NCI-H2029 (cell line): Measurements from ENCODE around the gene APMAP.

Experiments
- DNase-seq: peaks from one replicate; lab custom pipeline; 2025; lab: John Stamatoyannopoulos, UW

APMAP gene, protein sequence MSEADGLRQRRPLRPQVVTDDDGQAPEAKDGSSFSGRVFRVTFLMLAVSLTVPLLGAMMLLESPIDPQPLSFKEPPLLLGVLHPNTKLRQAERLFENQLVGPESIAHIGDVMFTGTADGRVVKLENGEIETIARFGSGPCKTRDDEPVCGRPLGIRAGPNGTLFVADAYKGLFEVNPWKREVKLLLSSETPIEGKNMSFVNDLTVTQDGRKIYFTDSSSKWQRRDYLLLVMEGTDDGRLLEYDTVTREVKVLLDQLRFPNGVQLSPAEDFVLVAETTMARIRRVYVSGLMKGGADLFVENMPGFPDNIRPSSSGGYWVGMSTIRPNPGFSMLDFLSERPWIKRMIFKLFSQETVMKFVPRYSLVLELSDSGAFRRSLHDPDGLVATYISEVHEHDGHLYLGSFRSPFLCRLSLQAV

GRCh38 chr20:24992487-24993205, at the start of gene APMAP:
APMAP (minus strand) TSS chr20:24992751; CDS start chr20:24992688, 63 bp downstream.
- DNase-seq = peak; percentile 95

DNA sequence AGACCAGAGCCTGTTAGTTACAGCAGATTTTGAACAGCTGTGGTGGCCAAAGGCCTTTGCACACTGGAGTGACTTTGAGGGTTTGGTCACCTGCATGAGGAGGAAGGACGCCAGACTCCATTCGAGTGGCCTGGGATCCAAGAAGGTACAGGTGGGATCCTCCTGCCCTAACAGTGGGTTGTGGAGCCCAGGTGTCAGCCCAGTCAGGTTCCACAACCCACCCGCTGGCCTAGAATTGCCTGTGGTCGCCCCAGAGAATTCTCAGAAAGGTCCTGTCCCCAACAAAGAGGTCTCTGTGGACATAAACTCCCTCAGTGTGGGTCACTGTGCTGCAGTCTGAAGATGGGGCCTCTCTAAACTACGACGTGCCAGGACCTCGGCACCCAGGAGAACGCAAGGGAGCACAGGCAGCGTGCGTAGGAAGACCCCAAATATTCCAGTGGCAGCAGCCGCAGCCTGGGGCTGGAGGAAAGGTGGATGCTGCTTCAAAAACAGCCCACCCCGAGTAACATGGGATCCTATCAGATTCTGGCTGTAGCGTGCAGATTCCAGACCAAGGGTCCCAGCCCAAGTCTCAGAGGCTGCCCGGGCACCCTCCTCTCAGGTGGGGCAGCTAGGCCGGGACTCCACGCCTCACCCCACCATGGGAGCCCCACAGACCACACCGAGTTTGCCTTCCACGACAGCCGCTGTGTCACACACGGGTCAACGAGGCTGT, 49.4 kb upstream of the APMAP start:
- no peak for DNase-seq

- DNase-seq = no peak
Observed at GRCh38 chr20:25040438-25040831, 47.9 kb upstream of the APMAP start.

DNA sequence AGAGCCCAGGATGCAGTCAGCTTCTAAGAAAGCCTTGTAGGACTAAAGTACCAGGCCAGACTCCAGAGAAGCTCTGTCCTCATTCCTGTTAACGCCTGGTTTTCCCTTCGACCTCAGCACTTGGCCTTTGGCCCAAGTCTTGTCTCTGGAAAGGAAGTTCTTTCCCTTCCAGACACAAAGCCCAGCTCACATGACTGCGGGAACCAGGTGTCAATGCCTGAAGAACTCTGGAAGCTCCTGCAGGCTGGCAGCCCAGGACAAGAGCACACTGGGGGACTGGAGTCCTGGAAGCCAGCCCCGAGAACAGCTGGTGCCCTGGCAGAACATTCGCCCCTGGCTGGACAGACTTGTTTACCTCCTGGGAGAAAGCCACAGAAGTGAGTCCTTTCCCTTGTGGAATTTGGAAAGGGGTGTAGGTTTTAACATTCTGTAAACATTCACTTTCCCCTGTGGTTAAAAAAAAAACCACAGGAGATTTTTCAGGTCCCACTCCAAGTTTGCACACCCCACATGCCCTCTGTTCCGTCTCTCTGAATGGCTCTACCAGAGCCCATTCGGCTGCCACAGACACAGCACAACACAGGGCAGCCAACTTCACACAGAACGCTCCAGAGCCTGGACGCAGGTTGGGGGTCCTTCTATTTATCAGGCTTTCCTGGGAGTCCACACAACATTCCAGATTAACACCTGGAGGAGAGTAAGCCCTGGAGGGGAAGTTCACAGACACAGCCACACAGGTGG, 47.3 kb upstream of the APMAP start:
- DNase-seq = peak; percentile 86

DNA sequence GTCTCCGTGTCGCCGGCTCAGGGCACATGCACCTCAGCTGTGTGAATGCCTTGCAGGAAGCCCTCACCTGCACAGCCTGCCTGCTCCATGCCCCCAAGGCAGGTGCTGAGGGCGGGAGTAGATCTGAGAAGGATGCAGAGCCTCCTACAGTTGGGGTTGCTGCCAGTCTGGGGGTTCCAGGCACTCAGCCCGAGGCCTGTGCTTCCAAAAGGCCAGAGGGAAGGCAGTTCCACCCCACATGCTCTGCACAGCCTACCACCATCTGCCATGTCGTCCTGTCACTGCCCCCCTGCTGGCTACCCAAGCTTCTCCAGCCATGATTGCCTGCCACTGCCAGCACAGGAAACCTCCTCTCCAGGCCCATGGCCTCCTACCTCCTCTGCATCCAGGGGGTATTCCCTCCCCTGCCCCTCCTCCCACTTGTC, 46.1 kb upstream of the APMAP start:
- no peak for DNase-seq

- DNase-seq = no peak
Observed at GRCh38 chr20:25038103-25038410, 45.5 kb upstream of the APMAP start.

GRCh38 chr20:25037288-25038102, 44.9 kb upstream of the APMAP start:
- DNase-seq = no peak

DNA sequence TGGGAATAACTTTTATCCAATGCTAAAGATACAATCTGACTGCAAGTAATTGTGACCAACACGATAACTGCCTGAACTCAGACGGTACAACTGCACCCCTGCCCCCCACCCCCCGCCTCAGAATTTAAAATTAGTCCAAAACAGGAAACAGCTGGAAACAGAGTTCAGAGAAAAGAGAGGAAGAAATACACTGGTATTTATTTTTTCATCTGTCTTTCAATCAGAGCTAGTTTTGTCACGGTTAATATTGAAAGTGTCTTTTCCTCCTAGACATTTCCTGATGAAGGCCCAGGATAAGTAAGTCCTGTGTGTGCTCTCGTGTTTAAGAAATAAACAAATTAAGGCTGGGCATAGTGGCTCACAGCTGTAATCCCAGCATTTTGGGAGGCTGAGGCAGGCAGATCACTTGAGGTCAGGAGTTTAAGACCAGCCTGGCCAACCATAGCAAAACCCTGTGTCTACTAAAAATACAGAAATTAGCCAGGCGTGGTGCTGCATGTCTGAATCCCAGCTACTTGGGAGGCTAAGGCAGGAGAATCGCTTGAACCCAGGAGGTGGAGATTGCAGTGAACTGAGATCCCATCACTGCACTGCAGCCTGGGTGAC, 43.9 kb upstream of the APMAP start:
- DNase-seq = no peak

- no peak for DNase-seq
Observed at GRCh38 chr20:25035921-25036320, 43.4 kb upstream of the APMAP start.

DNA sequence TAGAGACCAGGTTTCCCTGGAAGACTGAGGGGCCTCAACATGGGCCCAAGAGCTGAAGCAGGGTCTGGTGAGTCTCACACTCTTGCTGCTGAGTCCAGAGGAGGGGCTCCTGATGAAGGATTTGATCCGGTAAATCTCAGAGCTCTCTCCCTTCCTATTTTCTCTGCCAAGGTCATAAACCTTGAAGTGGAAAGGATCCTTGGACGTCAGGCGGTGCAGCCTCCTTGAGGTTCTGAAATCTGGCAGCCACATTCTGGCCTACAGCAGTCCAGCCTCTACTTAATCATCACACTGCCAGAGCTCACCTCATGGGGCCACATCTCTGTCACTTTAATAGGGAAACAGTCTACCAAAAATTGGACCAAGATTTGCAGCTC, 41.4 kb upstream of the APMAP start:
- no peak for DNase-seq

GRCh38 chr20:25033265-25033923, 40.8 kb upstream of the APMAP start:
- peak; percentile 17 for DNase-seq

GRCh38 chr20:25032478-25033264, 40.1 kb upstream of the APMAP start:
- DNase-seq = no peak

- DNase-seq = no peak
Observed at GRCh38 chr20:25032065-25032477, 39.5 kb upstream of the APMAP start.

GRCh38 chr20:25031241-25031640, 38.7 kb upstream of the APMAP start:
- no peak for DNase-seq

GRCh38 chr20:25030649-25031207, 38.2 kb upstream of the APMAP start:
- no peak for DNase-seq

DNA sequence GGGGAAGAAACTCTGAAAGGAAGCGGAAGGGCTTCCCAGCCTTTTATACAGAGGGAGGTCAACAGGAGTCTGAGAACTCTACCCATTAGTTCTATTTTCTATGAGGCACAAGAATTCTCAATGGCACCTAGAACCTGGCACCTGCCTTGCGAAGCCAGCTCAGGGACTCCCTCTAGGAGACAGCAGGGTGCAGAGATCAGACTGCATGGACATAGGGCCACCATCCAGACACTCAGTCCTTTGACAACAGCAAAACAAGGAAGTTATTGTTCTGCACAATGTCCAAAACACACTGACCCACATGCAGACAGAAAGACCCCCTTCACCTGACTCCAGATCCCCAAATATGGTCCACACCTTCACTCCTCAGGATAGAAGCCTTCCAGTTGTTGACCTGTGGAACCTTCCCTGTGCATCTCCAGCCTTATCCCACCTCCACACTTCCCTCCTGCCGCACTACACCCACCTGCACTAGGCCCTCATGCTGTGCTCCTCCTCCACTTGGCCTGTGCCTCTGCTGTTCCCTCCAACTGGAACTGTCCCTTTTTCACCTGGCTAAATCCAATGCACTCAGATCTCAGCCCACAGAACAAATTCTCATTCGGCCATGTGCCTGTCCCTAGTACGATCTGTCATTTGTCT, 37.6 kb upstream of the APMAP start:
- no peak for DNase-seq

GRCh38 chr20:25025986-25026605, 33.5 kb upstream of the APMAP start:
- DNase-seq = no peak
